Spleen (tissue), 11 donors: ENCODE data around the gene DLG2. TPM values are rescaled to one million over a fixed set of nuclear protein-coding genes. Genes with fewer than 3 reads are reported as not detected.

ENCODE experiments used
- DNase-seq: peaks from one replicate; pipeline ENCODE4 v3.0.0-alpha.2; 2020
- H3K27ac ChIP-seq, 8 donors: fragments of 200-600 bp; sonication (generic) in 7 of 8; 1 replicate in 4 of 8; 2 replicates in 4 of 8; pipeline versions ENCODE4 v1.5.0 to v1.8.0; 2016 to 2021; ENCODE audit warnings: inconsistent platforms in 4 of 8, mild to moderate bottlenecking in 4 of 8, moderate library complexity in 1 of 8
- H3K27me3 ChIP-seq, 7 donors: fragments of 200-600 bp; sonication (generic) in 6 of 7; replicated peaks in 1 of 7; 1 replicate in 4 of 7; 2 replicates in 3 of 7; pipeline versions ENCODE4 v1.5.0 to v1.8.0; 2016 to 2021; ENCODE audit warnings: inconsistent platforms in 3 of 7, mild to moderate bottlenecking in 1 of 7
- H3K36me3 ChIP-seq, 6 donors: fragments of 200-600 bp; sonication (generic) in 5 of 6; 1 replicate in 4 of 6; 2 replicates in 2 of 6; pipeline versions ENCODE4 v1.5.0 to v1.8.0; 2016 to 2021; ENCODE audit warnings: inconsistent platforms in 2 of 6
- H3K4me1 ChIP-seq, 6 donors: fragments of 200-600 bp; sonication (generic) in 5 of 6; 1 replicate in 3 of 6; 2 replicates in 3 of 6; pipeline versions ENCODE4 v1.5.0 to v1.8.0; 2016 to 2021; ENCODE audit warnings: inconsistent platforms in 3 of 6
- H3K4me3 ChIP-seq, 8 donors: fragments of 200-600 bp; sonication (generic) in 7 of 8; 1 replicate in 4 of 8; 2 replicates in 4 of 8; pipeline versions ENCODE4 v1.5.0 to v1.8.0; 2016 to 2021; ENCODE audit warnings: inconsistent platforms in 4 of 8, mild to moderate bottlenecking in 4 of 8, moderate library complexity in 2 of 8
- H3K9me3 ChIP-seq, 8 donors: fragments of 200-600 bp; sonication (generic) in 7 of 8; 1 replicate in 4 of 8; 2 replicates in 4 of 8; pipeline versions ENCODE4 v1.5.0 to v1.8.0; 2016 to 2021; ENCODE audit warnings: inconsistent platforms in 4 of 8
- CTCF ChIP-seq, 11 experiments: fragments of 200-600 bp in 7 of 11; fragments of 450-650 bp in 4 of 11; sonication (generic) in 4 of 11; IDR thresholded peaks in 8 of 11; conservative IDR thresholded peaks in 3 of 11; 1 replicate in 7 of 11; 2 replicates in 4 of 11; pipeline versions ENCODE4 v1.4.0 to v1.8.0; 2016 to 2021; ENCODE audit warnings: antibody characterized with exemption in 11 of 11, inconsistent platforms in 4 of 11, mild to moderate bottlenecking in 1 of 11
- POLR2A ChIP-seq, 3 donors: fragments of 450-650 bp; IDR thresholded peaks; one replicate each; pipeline ENCODE4 v1.5.1; 2017; ENCODE audit warnings: antibody characterized with exemption in 3 of 3, mild to moderate bottlenecking in 1 of 3
- POLR2AphosphoS5 ChIP-seq, 3 donors: sonication (generic); formaldehyde crosslinking; IDR thresholded peaks; one replicate each; pipeline ENCODE4 v1.5.1; 2017; ENCODE audit warnings: antibody characterized with exemption in 3 of 3
- WGBS, 5 donors: extraction: QIAGEN DNeasy Blood & Tissue Kit in 3 of 5; methylation state at CpG; one replicate each; pipeline versions ENCODE4 v1.1.5 to v1.1.7; 2013 to 2018; 5-methylcytosine and 5-hydroxymethylcytosine counted together
- intact Hi-C: fragments of 100-400 bp; cut with DNase I; formaldehyde crosslinking; loops from one replicate; pipeline ENCODE4 v1.15.0; 2023; ENCODE audit warnings: low total_unique reads
- polyA plus RNA-seq, 3 donors: library from polyadenylated mRNA; stranded (reverse); fragments of 200-250 nt; gene quantifications; one replicate each; pipeline ENCODE4 v1.2.1, GENCODE V29; 2013
- total RNA-seq, 7 donors: library from RNA; depleted of rRNA in 3 of 7; stranded (reverse); fragments of >200 nt in 3 of 7; fragmentation: NEBNext Ultra II Directional in 4 of 7; extraction: Animal tissue kit (Norgen Biotek cat#: 25700) in 4 of 7; gene quantifications; one replicate each; pipeline versions ENCODE4 v1.1.0 to v1.2.1, GENCODE V29; 2016 to 2021
- donor health status: healthy with polysubstance abuse.
- donor health status: DM: no; HTN: no; CAD: no; lungs with moderate emphysema.
- donor health status: DM: no; HTN: no; CAD: no.
- donor health status: Bipolar disorder and iron deficiency.
- donor health status: healthy.
- donor health status: DM: no; HTN: no; CAD: no.
- donor health status: DM: yes; HTN: yes; CAD: no.

DLG2 gene
- total and polyA plus RNA-seq, 10 donors: 0.43 to 12.7 (median 7.9) TPM

- Histone ChIP-seq H3K4me3 (no peak overlapping the region), H3K9me3 (no peaks in the 10 kb centered on the region)
- TF ChIP-seq POLR2A (IDR thresholded peaks at IDR 0.05) (no peak), POLR2AphosphoS5 (IDR thresholded peaks at IDR 0.05) (no peak), CTCF (IDR thresholded peaks at IDR 0.05 in 8 of 11, conservative IDR thresholded peaks at IDR 0.05 in 3 of 11) (no peak)
Observed at GRCh38 chr11:84468235-84468634, 1158.9 kb downstream of the DLG2 start.

GRCh38 chr11:84465040-84465439 is 1162.1 kb downstream of the DLG2 start:
- intact Hi-C loops: no loop called here
- DNase-seq: no peak
- H3K27ac ChIP-seq: no peak overlapping the region
- 59 to 86% (median 72%) methylated on average over 4 of the region's 4 CpGs for WGBS, 5 donors
- TF ChIP-seq CTCF (IDR thresholded peaks at IDR 0.05 in 8 of 11, conservative IDR thresholded peaks at IDR 0.05 in 3 of 11) (no peak), POLR2AphosphoS5 (IDR thresholded peaks at IDR 0.05) (no peak), POLR2A (IDR thresholded peaks at IDR 0.05) (no peak)
- no peak overlapping the region for H3K4me3 ChIP-seq
- H3K36me3 ChIP-seq: no peaks in the 10 kb centered on the region
- H3K27me3 ChIP-seq: no peaks in the 10 kb centered on the region
- H3K9me3 ChIP-seq: no peaks in the 10 kb centered on the region
- no peaks in the 10 kb centered on the region for H3K4me1 ChIP-seq

More at GRCh38 chr11:84468235-84468634, 1158.9 kb downstream of the DLG2 start:
- no peaks in the 10 kb centered on the region for H3K4me1 ChIP-seq
- H3K27me3 ChIP-seq: no peaks in the 10 kb centered on the region
- H3K27ac ChIP-seq: no peak overlapping the region
- no peaks in the 10 kb centered on the region for H3K36me3 ChIP-seq
- intact Hi-C loops: no loop called here
- DNase-seq: no peak

GRCh38 chr11:84455691-84456090 is 1171.5 kb downstream of the DLG2 start:
- Histone ChIP-seq H3K9me3 (no peaks in the 10 kb centered on the region), H3K4me1 (no peaks in the 10 kb centered on the region), H3K4me3 (no peak overlapping the region), H3K27me3 (no peaks in the 10 kb centered on the region), H3K27ac (no peak overlapping the region), H3K36me3 (no peaks in the 10 kb centered on the region)
- no peak for DNase-seq
- 82 to 88% (median 84%) methylated on average over 3 of the region's 3 CpGs for WGBS, 5 donors
- intact Hi-C loops: no loop called here
- TF ChIP-seq POLR2AphosphoS5 (IDR thresholded peaks at IDR 0.05): no peak
- TF ChIP-seq CTCF (IDR thresholded peaks at IDR 0.05 in 8 of 11, conservative IDR thresholded peaks at IDR 0.05 in 3 of 11): no peak
- TF ChIP-seq POLR2A (IDR thresholded peaks at IDR 0.05): no peak

- Histone ChIP-seq H3K4me3 (no peak overlapping the region), H3K9me3 (no peaks in the 10 kb centered on the region), H3K27me3 (no peaks in the 10 kb centered on the region), H3K27ac (no peak overlapping the region), H3K4me1 (no peaks in the 10 kb centered on the region), H3K36me3 (no peaks in the 10 kb centered on the region)
- TF ChIP-seq POLR2A (IDR thresholded peaks at IDR 0.05): no peak
- no peak for TF ChIP-seq CTCF (IDR thresholded peaks at IDR 0.05 in 8 of 11, conservative IDR thresholded peaks at IDR 0.05 in 3 of 11)
- TF ChIP-seq POLR2AphosphoS5 (IDR thresholded peaks at IDR 0.05): no peak
- intact Hi-C loops: no loop called here
- DNase-seq: no peak
Observed at GRCh38 chr11:84452211-84452610, 1174.9 kb downstream of the DLG2 start.
